Mucosa of descending colon (tissue), 3 donors: ENCODE data around the gene GRIA4. TPM values are rescaled to one million over a fixed set of nuclear protein-coding genes. Genes with fewer than 3 reads are reported as not detected.

Experiments used
- ATAC-seq: fragments of 200-7000 bp; cut with Tn5 transposase; one replicate; pipeline ENCODE4 v1.9.1; 2020; ENCODE audit warnings: mild to moderate bottlenecking, moderate library complexity
- DNase-seq, 3 donors: peaks; one replicate each; pipeline ENCODE4 v3.0.0-alpha.2; 2020
- H3K36me3 ChIP-seq: fragments of 200-600 bp; one replicate; pipeline ENCODE4 v1.8.0; 2021; ENCODE audit warnings: low read depth, mild to moderate bottlenecking
- H3K4me1 ChIP-seq: fragments of 200-600 bp; one replicate; pipeline ENCODE4 v1.8.0; 2021; ENCODE audit warnings: low read depth, mild to moderate bottlenecking
- H3K4me3 ChIP-seq: fragments of 200-600 bp; one replicate; pipeline ENCODE4 v1.8.0; 2021; ENCODE audit warnings: mild to moderate bottlenecking
- H3K9me3 ChIP-seq: fragments of 200-600 bp; one replicate; pipeline ENCODE4 v1.8.0; 2021; ENCODE audit warnings: mild to moderate bottlenecking
- CTCF ChIP-seq: fragments of 200-600 bp; IDR thresholded peaks from one replicate; pipeline ENCODE4 v1.8.0; 2022; ENCODE audit warnings: antibody characterized with exemption, mild to moderate bottlenecking
- intact Hi-C, 2 donors: fragments of 100-400 bp; cut with DNase I in 1 of 2; cut with micrococcal nuclease in 1 of 2; formaldehyde crosslinking; loops; one replicate each; pipeline versions ENCODE4 v1.11.0 to v1.11.1; 2022; cut with DNase I, micrococcal nuclease
- total RNA-seq, 3 donors: library from RNA; stranded (reverse); fragmentation: NEBNext Ultra II Directional in 2 of 3; extraction: Animal tissue kit (Norgen Biotek cat#: 25700) in 2 of 3; gene quantifications; one replicate each; pipeline versions ENCODE4 v1.2.1 to v1.2.4, GENCODE V29; 2021 to 2023
- donor health status: DM: no; HTN: no; CAD: no; lungs with moderate emphysema.
- donor health status: DM: no; HTN: no; CAD: no.
- donor health status: DM: no; HTN: yes; CAD: no.

The GRIA4 gene
- total RNA-seq, 3 donors from 2014 or later = 1.6 to 2.3 (median 1.6) TPM

- intact Hi-C loops = no loop called here
- Histone ChIP-seq H3K9me3 (no peaks in the 10 kb centered on the region), H3K36me3 (no peaks in the 10 kb centered on the region), H3K4me3 (no peak overlapping the region), H3K4me1 (no peaks in the 10 kb centered on the region)
- ATAC-seq = no peak
- no peak for TF ChIP-seq CTCF
- DNase-seq = no peak
Measured at GRCh38 chr11:105937331-105937730, 327.5 kb downstream of the GRIA4 start.

- no peaks in the 10 kb centered on the region for H3K9me3 ChIP-seq
- H3K4me3 ChIP-seq = no peak overlapping the region
- TF ChIP-seq CTCF = no peak
- intact Hi-C loops = no loop called here
- DNase-seq (no peak), ATAC-seq (no peak)
- H3K36me3 ChIP-seq = no peaks in the 10 kb centered on the region
- no peaks in the 10 kb centered on the region for H3K4me1 ChIP-seq
Measured at GRCh38 chr11:105937738-105938137, 327.9 kb downstream of the GRIA4 start.

GRCh38 chr11:105942921-105943320, 333.0 kb downstream of the GRIA4 start:
- intact Hi-C loops = no loop called here
- TF ChIP-seq CTCF = no peak
- Histone ChIP-seq H3K9me3 (no peaks in the 10 kb centered on the region), H3K36me3 (no peaks in the 10 kb centered on the region), H3K4me1 (no peaks in the 10 kb centered on the region), H3K4me3 (no peak overlapping the region)
- ATAC-seq (no peak), DNase-seq (no peak)

GRCh38 chr11:105948918-105949590, 339.2 kb downstream of the GRIA4 start:
- no peaks in the 10 kb centered on the region for H3K9me3 ChIP-seq
- H3K36me3 ChIP-seq = no peaks in the 10 kb centered on the region
- DNase-seq (no peak), ATAC-seq (no peak)
- TF ChIP-seq CTCF = no peak
- H3K4me3 ChIP-seq = no peak overlapping the region
- intact Hi-C loops = no loop called here
- H3K4me1 ChIP-seq = no peaks in the 10 kb centered on the region

- Histone ChIP-seq H3K36me3 (no peaks in the 10 kb centered on the region), H3K4me3 (no peak overlapping the region), H3K4me1 (no peaks in the 10 kb centered on the region), H3K9me3 (no peaks in the 10 kb centered on the region)
- DNase-seq (no peak), ATAC-seq (no peak)
- no peak for TF ChIP-seq CTCF
- intact Hi-C loops = no loop called here
Measured at GRCh38 chr11:105953886-105954285, 344.0 kb downstream of the GRIA4 start.
